Small intestine (tissue), 16 donors: Measurements from ENCODE around the gene ANKRD44. TPM values are rescaled to one million over a fixed set of nuclear protein-coding genes. Genes with fewer than 3 reads are reported as not detected.

Experiments used
- DNase-seq, 2 donors: peaks; one replicate each; pipeline versions ENCODE4 v3.0.0 to v3.0.0-alpha.2; 2013
- FAIRE-seq: peaks from 2 replicates; lab custom pipeline; 2012; peaks lifted over from hg19 to GRCh38; lab: Jason Lieb, UNC
- H3K27ac ChIP-seq, 3 donors: one replicate each; pipeline ENCODE4 v1.5.1; 2013; ENCODE audit warnings: low read length in 2 of 3, mild to moderate bottlenecking in 2 of 3, control low read depth in 1 of 3, inconsistent platforms in 1 of 3, low read depth in 1 of 3, moderate library complexity in 1 of 3
- H3K27me3 ChIP-seq, 3 donors: one replicate each; pipeline ENCODE4 v1.6.1; 2013; ENCODE audit warnings: low read length in 3 of 3, inconsistent platforms in 1 of 3; ENCODE audit not compliant: control insufficient read depth in 3 of 3, insufficient read depth in 3 of 3
- H3K36me3 ChIP-seq, 3 donors: one replicate each; pipeline ENCODE4 v1.6.1; 2013; ENCODE audit warnings: low read length in 3 of 3, inconsistent platforms in 1 of 3, low read depth in 1 of 3, mild to moderate bottlenecking in 1 of 3, moderate library complexity in 1 of 3; ENCODE audit not compliant: control insufficient read depth in 3 of 3, insufficient read depth in 2 of 3
- H3K4me1 ChIP-seq, 3 donors: one replicate each; pipeline ENCODE4 v1.6.1; 2013; ENCODE audit warnings: low read length in 2 of 3, inconsistent platforms in 1 of 3, low read depth in 1 of 3, mild to moderate bottlenecking in 1 of 3, moderate library complexity in 1 of 3; ENCODE audit not compliant: control insufficient read depth in 3 of 3, insufficient read depth in 2 of 3
- H3K4me3 ChIP-seq, 3 donors: one replicate each; pipeline ENCODE4 v1.5.1; 2013; ENCODE audit warnings: low read length in 3 of 3, control low read depth in 1 of 3, inconsistent platforms in 1 of 3, low read depth in 1 of 3, mild to moderate bottlenecking in 1 of 3, moderate library complexity in 1 of 3
- H3K9me3 ChIP-seq, 2 donors: one replicate each; pipeline ENCODE4 v1.6.1; 2013; ENCODE audit warnings: low read depth in 1 of 2, low read length in 1 of 2; ENCODE audit not compliant: control insufficient read depth in 2 of 2, insufficient read depth in 1 of 2
- WGBS, 3 donors: extraction: QIAGEN DNeasy Blood & Tissue Kit; methylation state at CpG; one replicate each; pipeline ENCODE4 v1.1.7; 2013; 5-methylcytosine and 5-hydroxymethylcytosine counted together
- long read RNA-seq, 10 donors: transcript quantifications; one replicate each; lab custom pipeline, GENCODE V29; 2026
- polyA plus RNA-seq, 4 donors: library from polyadenylated mRNA; stranded (reverse) in 3 of 4; unstranded in 1 of 4; fragments of 200-250 nt in 3 of 4; fragments of 120-200 nt in 1 of 4; gene quantifications; one replicate each; pipeline versions ENCODE4 v1.2.1 to v1.2.3, GENCODE V29; 2013
- donor health status: healthy with polysubstance abuse.
- donor health status: control.
- donor health status: control.
- donor health status: Bipolar disorder and iron deficiency.
- donor health status: healthy.

The ANKRD44 gene
- 1 to 10 TPM in 3 of 4 donors, under 1 TPM in 1; 0.89 to 5.2 (median 1.7) TPM for polyA plus RNA-seq
- long read RNA-seq, donor 1 = 0 reads
- long read RNA-seq, donor 2 = 0 reads
- long read RNA-seq, donor 3 = 0 reads
- long read RNA-seq, donor 4 = 0 reads
- long read RNA-seq, donor 5 = 0 reads
- long read RNA-seq, donor 6 = 0 reads
- long read RNA-seq, donor 7 = 0 reads
- long read RNA-seq, donor 8, full-length matches to known transcripts = 1 of 1 reads
- long read RNA-seq, donor 8, partial matches to known transcripts = 0 of 1 reads
- long read RNA-seq, donor 8, other reads (novel, unspliced or antisense) = 0 of 1 reads
- long read RNA-seq, donor 9 = 0 reads
- long read RNA-seq, donor 10, partial matches to known transcripts = 0 of 2 reads
- long read RNA-seq, donor 10, other reads (novel, unspliced or antisense) = 0 of 2 reads

DNA sequence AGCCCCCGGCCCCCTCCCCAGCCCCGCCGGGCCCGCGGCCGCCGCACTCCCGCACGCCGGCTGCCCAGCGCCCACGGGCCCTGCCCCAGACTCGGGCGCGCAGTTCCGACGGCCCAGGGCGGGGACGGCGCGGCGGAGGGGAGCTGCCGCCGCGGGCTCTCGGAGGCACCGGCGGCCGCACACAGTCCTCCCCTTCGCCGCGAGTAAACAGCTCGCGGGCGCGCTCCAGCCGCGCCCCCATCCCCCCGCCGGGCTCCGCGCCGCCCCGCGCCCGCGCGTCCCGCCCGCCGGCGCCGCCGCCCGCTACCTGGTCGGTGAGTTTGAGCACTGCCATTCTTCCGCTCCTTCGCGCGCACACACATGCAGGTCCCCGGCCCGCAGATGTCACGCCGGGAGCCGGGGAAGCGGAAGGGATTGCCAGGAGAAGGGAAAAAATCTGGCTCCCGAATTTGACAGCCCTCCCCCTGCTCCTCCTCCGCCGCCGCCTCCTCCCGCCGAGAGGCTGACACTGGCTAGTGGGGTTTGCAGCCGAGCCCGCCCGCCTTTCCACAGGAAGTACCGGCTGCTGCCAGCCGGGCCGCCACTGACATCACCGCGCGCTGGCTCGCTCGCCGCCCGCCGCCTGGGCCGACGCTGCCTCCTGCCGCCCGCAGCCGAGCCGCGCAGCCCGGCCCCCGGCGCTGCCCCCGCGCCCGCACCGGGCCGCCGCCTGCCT lies at the start of gene ANKRD44:
TSS of gene ANKRD44 (minus strand) at position 510 of the 715 bp plus-strand sequence. CDS start at position 334, 176 bp downstream.
- peaks cover 0 to 20% (median 0%) of the 10 kb centered on the region in 3 donors for H3K27me3 ChIP-seq
- H3K27ac ChIP-seq = peak within 1 kb of the TSS; percentile 73 to 97 (median 73)
- peaks cover 3 to 7% (median 3%) of the 10 kb centered on the region in 3 donors for H3K4me1 ChIP-seq
- peaks cover 0 to 3% (median 0%) of the 10 kb centered on the region in 3 donors for H3K36me3 ChIP-seq
- no peak for FAIRE-seq
- 0 to 1% (median 0%) methylated on average over 65 to 102 of the region's 102 CpGs for WGBS, 3 donors
- no peaks in the 10 kb centered on the region for H3K9me3 ChIP-seq
- peak within 1 kb of the TSS; percentile 69 to 88 (median 80) for H3K4me3 ChIP-seq
- DNase-seq = peak; percentile 71 to 90

DNA sequence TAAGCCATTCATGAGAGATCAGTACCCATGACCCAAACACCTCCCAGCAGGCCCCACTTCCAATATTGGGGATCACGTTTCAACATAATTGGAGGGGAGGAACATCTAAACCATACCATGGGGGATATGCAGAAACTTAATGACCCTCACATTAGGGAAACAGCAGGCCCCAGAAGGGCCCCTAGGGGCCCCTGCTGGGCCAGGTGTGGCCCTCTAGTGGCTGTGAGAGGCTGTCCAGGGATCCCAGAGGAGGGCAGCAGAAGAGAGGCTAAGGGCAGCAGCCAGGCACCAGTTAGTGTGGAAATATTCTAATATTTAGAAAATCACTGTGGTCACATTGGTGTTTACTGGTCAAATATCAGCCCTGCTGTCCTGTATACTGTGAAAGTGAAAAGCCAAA lies 49.3 kb upstream of the ANKRD44 start:
- no peaks in the 10 kb centered on the region for H3K36me3 ChIP-seq
- H3K9me3 ChIP-seq = peaks cover 0 to 4% of the 10 kb centered on the region in 2 donors
- no peak overlapping the region for H3K27ac ChIP-seq
- DNase-seq = no peak
- FAIRE-seq = no peak
- H3K27me3 ChIP-seq = no peaks in the 10 kb centered on the region
- H3K4me1 ChIP-seq = no peaks in the 10 kb centered on the region
- WGBS, 3 donors = 93 to 100% (median 100%) methylated on average over 1 of the region's 1 CpG
- no peak overlapping the region for H3K4me3 ChIP-seq

DNA sequence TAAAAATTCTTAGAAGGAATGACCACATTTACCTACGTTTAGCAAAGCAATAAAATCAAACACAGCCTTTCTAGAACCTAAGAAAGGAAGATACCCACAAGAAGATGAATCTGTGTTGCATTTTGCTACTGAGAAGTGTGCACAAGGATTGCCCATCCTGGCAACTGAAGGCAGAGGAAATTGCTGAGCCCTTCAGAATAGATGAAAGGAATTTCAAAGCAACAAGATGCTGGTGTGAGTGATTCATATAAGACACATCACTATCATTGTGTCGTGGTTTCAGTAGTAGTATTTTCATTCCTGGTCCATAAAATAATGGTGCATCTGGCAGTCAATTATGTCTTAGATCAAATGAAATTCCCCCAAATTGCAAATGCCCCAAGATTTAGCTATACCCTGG lies 48.4 kb upstream of the ANKRD44 start:
- Histone ChIP-seq H3K36me3 (no peaks in the 10 kb centered on the region), H3K4me3 (no peak overlapping the region), H3K4me1 (peaks cover 0 to 6% (median 0%) of the 10 kb centered on the region in 3 donors), H3K9me3 (peaks cover 0 to 4% of the 10 kb centered on the region in 2 donors), H3K27ac (no peak overlapping the region), H3K27me3 (no peaks in the 10 kb centered on the region)
- DNase-seq (no peak), FAIRE-seq (no peak)
- 51 to 73% (median 58%) methylated on average over 2 of the region's 2 CpGs for WGBS, 3 donors

DNA sequence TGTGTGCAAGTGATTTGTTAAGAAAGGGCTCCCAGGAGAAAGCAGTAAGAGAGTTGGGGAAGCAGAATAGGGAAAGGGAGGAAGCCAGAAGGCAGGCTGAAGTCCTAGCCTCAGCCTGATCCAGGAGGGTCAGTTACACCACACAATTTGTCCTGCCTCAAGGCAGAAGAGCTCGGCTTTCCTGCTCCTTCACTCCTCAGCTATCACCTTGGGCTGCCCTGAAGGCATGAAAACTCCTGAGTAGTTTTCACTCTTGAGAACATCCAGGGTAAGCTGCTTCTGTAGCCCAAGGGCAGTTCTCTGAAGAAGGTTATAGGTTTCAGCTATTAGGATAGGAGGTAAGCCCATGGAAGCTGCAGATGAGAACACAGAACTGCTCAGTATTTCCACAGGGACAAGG lies 47.4 kb upstream of the ANKRD44 start:
- peaks cover 0 to 4% of the 10 kb centered on the region in 2 donors for H3K9me3 ChIP-seq

DNA sequence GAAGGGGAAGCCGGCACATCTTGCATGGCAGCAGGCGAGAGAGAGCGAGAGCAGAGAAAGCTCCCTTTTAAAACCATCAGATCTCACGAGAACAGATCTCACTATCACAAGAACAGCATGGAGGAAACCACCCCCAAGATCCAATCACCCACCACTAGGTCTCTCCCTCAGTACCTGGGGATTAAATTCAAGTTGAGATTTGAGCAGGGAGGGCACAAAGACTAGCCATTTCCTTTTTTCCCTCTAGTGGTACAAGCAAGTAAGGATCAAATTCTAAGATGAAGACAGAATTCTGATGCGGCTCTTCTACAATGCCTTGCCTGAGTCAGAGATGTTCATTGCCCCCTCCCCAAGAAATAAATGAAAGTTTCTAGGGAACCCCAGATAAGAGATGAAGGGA lies 45.6 kb upstream of the ANKRD44 start:
- DNase-seq = no peak
- Histone ChIP-seq H3K27me3 (no peaks in the 10 kb centered on the region), H3K36me3 (no peaks in the 10 kb centered on the region), H3K4me1 (peaks cover 0 to 9% (median 0%) of the 10 kb centered on the region in 3 donors), H3K4me3 (no peak overlapping the region), H3K9me3 (peaks cover 0 to 4% of the 10 kb centered on the region in 2 donors), H3K27ac (no peak overlapping the region)
- no peak for FAIRE-seq
- 73 to 90% (median 80%) methylated on average over 5 of the region's 5 CpGs for WGBS, 3 donors

More for the DNA sequence above, 47.4 kb upstream of the ANKRD44 start:
- WGBS, 3 donors = 81 to 94% (median 87%) methylated on average over 1 of the region's 1 CpG
- H3K36me3 ChIP-seq = no peaks in the 10 kb centered on the region
- FAIRE-seq (no peak), DNase-seq (no peak)
- H3K27me3 ChIP-seq = no peaks in the 10 kb centered on the region
- no peak overlapping the region for H3K27ac ChIP-seq
- no peak overlapping the region for H3K4me3 ChIP-seq
- H3K4me1 ChIP-seq = peaks cover 0 to 6% (median 0%) of the 10 kb centered on the region in 3 donors

DNA sequence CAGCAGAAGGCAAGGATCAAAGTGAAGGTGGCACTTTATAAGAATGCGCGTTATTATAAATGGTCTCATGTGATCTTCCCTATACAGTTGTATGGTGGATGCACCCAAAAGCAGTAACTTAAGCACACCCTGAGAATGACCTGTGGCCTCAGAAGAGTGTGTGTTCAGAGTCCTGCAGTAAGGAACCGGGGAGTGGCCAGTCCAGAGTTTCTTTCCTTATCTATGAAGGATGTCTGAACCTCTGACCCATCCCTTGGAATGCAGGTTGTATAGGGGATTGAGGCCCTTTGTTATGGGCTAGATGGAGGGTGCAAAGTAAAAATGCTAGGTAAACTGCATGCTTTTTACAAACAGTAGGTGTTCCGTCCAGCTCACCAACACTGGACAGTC lies 43.6 kb upstream of the ANKRD44 start:
- Histone ChIP-seq H3K27me3 (no peaks in the 10 kb centered on the region), H3K27ac (no peak overlapping the region), H3K9me3 (no peaks in the 10 kb centered on the region), H3K4me1 (peaks cover 0 to 13% (median 0%) of the 10 kb centered on the region in 3 donors), H3K36me3 (no peaks in the 10 kb centered on the region), H3K4me3 (no peak overlapping the region)
- DNase-seq (peak; percentile 66 to 70), FAIRE-seq (no peak)
- WGBS, 3 donors = 75 to 85% (median 82%) methylated on average over 4 of the region's 4 CpGs

DNA sequence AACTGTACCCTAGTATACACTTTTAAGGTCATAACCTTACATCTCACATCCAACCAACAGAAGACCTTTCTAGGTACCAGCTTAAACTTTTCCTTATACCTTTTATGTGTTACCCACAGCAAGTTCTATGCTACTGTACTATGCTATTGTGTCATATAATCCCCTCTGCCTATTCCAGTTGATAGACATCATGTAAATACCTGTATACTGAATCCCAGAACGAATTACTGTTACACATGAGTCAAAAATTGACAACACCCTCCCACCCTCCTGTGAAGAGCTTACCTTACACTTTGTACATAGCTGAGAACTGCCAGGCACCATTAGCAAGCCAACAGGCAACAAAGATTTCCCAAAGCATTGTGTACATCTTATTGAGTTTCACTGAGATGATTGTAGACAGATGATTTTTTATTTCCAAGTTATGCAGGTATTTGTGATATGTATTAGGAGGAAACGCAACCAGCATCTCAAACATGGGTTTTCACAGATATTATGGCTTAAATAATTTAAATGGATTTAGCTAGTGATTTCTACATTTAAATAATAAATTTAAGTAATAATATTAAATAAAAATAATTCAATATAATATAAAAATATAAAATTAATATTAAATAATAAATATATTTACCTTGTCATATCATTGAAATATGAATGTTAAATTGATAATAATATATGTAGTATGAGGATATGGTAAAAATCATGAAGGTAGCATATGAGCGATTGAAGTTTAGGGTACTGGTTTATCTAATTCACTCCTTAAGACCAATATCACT lies 43.0 kb upstream of the ANKRD44 start:
- no peak for DNase-seq
- H3K4me3 ChIP-seq = no peak overlapping the region
- 81 to 85% (median 85%) methylated on average over 3 of the region's 3 CpGs for WGBS, 3 donors
- H3K9me3 ChIP-seq = no peaks in the 10 kb centered on the region
- no peaks in the 10 kb centered on the region for H3K36me3 ChIP-seq
- no peaks in the 10 kb centered on the region for H3K27me3 ChIP-seq
- H3K27ac ChIP-seq = no peak overlapping the region
- peak; percentile 55 for FAIRE-seq
- H3K4me1 ChIP-seq = peaks cover 0 to 13% (median 0%) of the 10 kb centered on the region in 3 donors

DNA sequence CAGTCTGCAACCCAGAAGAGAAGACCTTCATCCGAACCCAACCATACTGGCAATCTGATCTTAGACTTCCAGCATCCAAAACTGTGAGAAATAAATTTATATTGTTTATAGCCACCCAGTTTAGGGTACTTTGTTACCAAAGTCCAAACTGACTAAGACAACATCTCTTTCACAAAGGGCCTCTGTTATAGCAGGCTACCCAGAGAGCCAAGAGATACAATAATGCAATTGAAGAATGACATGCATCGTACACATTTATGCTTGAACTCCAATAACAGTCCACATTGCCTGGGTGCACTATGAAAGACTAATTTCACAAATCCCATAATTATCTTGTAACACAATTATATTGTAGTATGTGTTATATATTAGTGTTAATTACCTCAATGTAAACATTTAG lies 39.1 kb upstream of the ANKRD44 start:
- no peak overlapping the region for H3K27ac ChIP-seq
- H3K36me3 ChIP-seq = no peaks in the 10 kb centered on the region
- no peaks in the 10 kb centered on the region for H3K9me3 ChIP-seq
- no peak overlapping the region for H3K4me3 ChIP-seq
- 34 to 73% (median 46%) methylated on average over 2 of the region's 2 CpGs for whole genome bisulfite sequencing, 3 donors
- FAIRE-seq = no peak
- no peak for DNase-seq
- H3K27me3 ChIP-seq = no peaks in the 10 kb centered on the region
- peaks cover 0 to 12% (median 0%) of the 10 kb centered on the region in 3 donors for H3K4me1 ChIP-seq
